B cell (primary cell): ENCODE data around the gene ARID3B. TPM values are rescaled to one million over a fixed set of nuclear protein-coding genes. Genes with fewer than 3 reads are reported as not detected.

Source experiments
- ATAC-seq: fragments of 200-7000 bp; cut with Tn5 transposase; one replicate; pipeline ENCODE4 v1.10.0; 2021; ENCODE audit warnings: low read depth, mild to moderate bottlenecking, moderate number of reproducible peaks, moderate library complexity
- CTCF ChIA-PET: fragments of 350-600 bp; sonication (Branson Sonifier 250); formaldehyde crosslinking; loops from one replicate; lab custom pipeline; 2021; ENCODE audit warnings: antibody characterized with exemption, inconsistent platforms; lab: Charles Lee
- POLR2A ChIA-PET: fragments of 350-600 bp; sonication (Branson Sonifier 250); formaldehyde crosslinking; loops from one replicate; lab custom pipeline; 2021; ENCODE audit warnings: antibody characterized with exemption; lab: Charles Lee
- DNase-seq: peaks from one replicate; pipeline ENCODE4 v3.0.0; 2013
- H2AFZ ChIP-seq: 2 replicates; pipeline ENCODE4 v1.6.1; 2012; ENCODE audit warnings: mild to moderate bottlenecking, low read depth, low read length; ENCODE audit not compliant: insufficient read depth, poor library complexity, severe bottlenecking
- H3K27ac ChIP-seq, 2 donors: 1 replicate in 1 of 2; 2 replicates in 1 of 2; pipeline ENCODE4 v1.5.1; 2012 to 2013; ENCODE audit warnings: low read length in 2 of 2, mild to moderate bottlenecking in 2 of 2, moderate library complexity in 1 of 2
- H3K27me3 ChIP-seq, 4 experiments: fragments of 200-600 bp in 1 of 4; sonication (generic) in 1 of 4; replicated peaks in 1 of 4; 1 replicate in 2 of 4; 2 replicates in 2 of 4; pipeline versions ENCODE4 v1.6.1 to v1.7.0; 2013 to 2016; ENCODE audit warnings: low read length in 3 of 4, mild to moderate bottlenecking in 2 of 4, mixed read lengths in 1 of 4, moderate library complexity in 1 of 4; ENCODE audit not compliant: insufficient read depth in 4 of 4, control insufficient read depth in 3 of 4; ENCODE audit errors: control extremely low read depth in 1 of 4
- H3K36me3 ChIP-seq, 2 experiments: replicated peaks in 1 of 2; 1 replicate in 1 of 2; 2 replicates in 1 of 2; pipeline versions ENCODE4 v1.6.1 to v1.7.1; 2013; ENCODE audit warnings: low read length in 1 of 2; ENCODE audit not compliant: insufficient read depth in 2 of 2, control insufficient read depth in 1 of 2; ENCODE audit errors: control extremely low read depth in 1 of 2, extremely low read depth in 1 of 2
- H3K4me1 ChIP-seq, 2 donors: fragments of 200-600 bp in 1 of 2; sonication (generic) in 1 of 2; 1 replicate in 1 of 2; 2 replicates in 1 of 2; pipeline versions ENCODE4 v1.5.1 to v1.6.1; 2013 to 2017; ENCODE audit warnings: low read length in 2 of 2; ENCODE audit not compliant: control insufficient read depth in 2 of 2, insufficient read depth in 2 of 2
- H3K4me2 ChIP-seq: replicated peaks from 2 replicates; pipeline ENCODE3; 2012; ENCODE audit warnings: mild to moderate bottlenecking, low read depth, low read length; ENCODE audit not compliant: poor library complexity, severe bottlenecking
- H3K4me3 ChIP-seq, 5 experiments: fragments of 200-600 bp in 1 of 5; sonication (generic) in 1 of 5; 1 replicate in 3 of 5; 2 replicates in 2 of 5; pipeline versions ENCODE4 v1.5.1 to v1.7.0; 2011 to 2016; ENCODE audit warnings: low read length in 4 of 5, mild to moderate bottlenecking in 4 of 5, low read depth in 2 of 5, control low read depth in 1 of 5, moderate library complexity in 1 of 5; ENCODE audit not compliant: insufficient read depth in 1 of 5; ENCODE audit errors: control extremely low read depth in 1 of 5, extremely low read depth in 1 of 5
- H3K79me2 ChIP-seq: fragments of 200-600 bp; sonication (generic); one replicate; pipeline ENCODE4 v1.6.0; 2016; ENCODE audit warnings: low read length; ENCODE audit not compliant: control insufficient read depth, insufficient read depth
- H3K9ac ChIP-seq: fragments of 200-600 bp; sonication (generic); 2 replicates; pipeline ENCODE4 v1.6.1; 2017; ENCODE audit warnings: mild to moderate bottlenecking, low read length, moderate library complexity
- H3K9me3 ChIP-seq, 3 donors: one replicate each; pipeline versions ENCODE4 v1.6.1 to v1.7.1; 2013; ENCODE audit warnings: low read length in 2 of 3; ENCODE audit not compliant: control insufficient read depth in 2 of 3, insufficient read depth in 1 of 3; ENCODE audit errors: control extremely low read depth in 1 of 3
- H4K20me1 ChIP-seq: 2 replicates; pipeline ENCODE4 v1.6.0; 2012; ENCODE audit warnings: mild to moderate bottlenecking, low read length; ENCODE audit not compliant: insufficient read depth, control insufficient read depth, poor library complexity, severe bottlenecking
- H3K27ac Mint-ChIP-seq: one replicate; pipeline ENCODE4 v1.8.0; 2021; ENCODE audit warnings: mixed read lengths
- H3K27me3 Mint-ChIP-seq: one replicate; pipeline ENCODE4 v1.8.0; 2021; ENCODE audit warnings: mixed read lengths
- H3K4me1 Mint-ChIP-seq: one replicate; pipeline ENCODE4 v1.8.0; 2021; ENCODE audit warnings: mixed read lengths
- H3K4me3 Mint-ChIP-seq: one replicate; pipeline ENCODE4 v1.8.0; 2021; ENCODE audit warnings: mixed read lengths
- H3K9me3 Mint-ChIP-seq: one replicate; pipeline ENCODE4 v1.8.0; 2022; ENCODE audit warnings: mixed read lengths; ENCODE audit not compliant: insufficient read depth
- EZH2 ChIP-seq: IDR thresholded peaks from 2 replicates; pipeline ENCODE4 v1.6.1; 2012; ENCODE audit warnings: borderline replicate concordance, low read depth, mild to moderate bottlenecking, moderate library complexity, low read length; ENCODE audit not compliant: insufficient read depth, poor library complexity, severe bottlenecking
- WGBS: methylation state at CpG from one replicate; pipeline ENCODE4 v1.1.5; 2013; ENCODE audit warnings: missing lambda C conversion rate; ENCODE audit not compliant: insufficient coverage; 5-methylcytosine and 5-hydroxymethylcytosine counted together
- intact Hi-C: fragments of 100-400 bp; cut with micrococcal nuclease; formaldehyde crosslinking; loops from one replicate; pipeline ENCODE4 v1.10.0; 2022
- polyA plus RNA-seq: library from polyadenylated mRNA; depleted of rRNA; stranded (reverse); fragments of >200 nt; gene quantifications from 2 replicates; pipeline ENCODE4 v1.2.3, GENCODE V29; 2012
- total RNA-seq, 2 donors: library from RNA; stranded (reverse); fragments of 120-200 nt in 1 of 2; gene quantifications; 1 replicate in 1 of 2; 2 replicates in 1 of 2; pipeline versions ENCODE4 v1.2.3 to v1.2.4, GENCODE V29; 2013 to 2022
- TF ChIP-seq, protein P1 (sequence below): fragments of 200-600 bp; IDR thresholded peaks from one replicate; pipeline ENCODE4 v1.8.0; 2022; ENCODE audit warnings: antibody characterized with exemption, mild to moderate bottlenecking

Gene ARID3B
- total and polyA plus RNA-seq, 2 donors (not counting 1 experiment from before 2014, with no cell fraction given) = 23.0 to 31.0 TPM

DNA sequence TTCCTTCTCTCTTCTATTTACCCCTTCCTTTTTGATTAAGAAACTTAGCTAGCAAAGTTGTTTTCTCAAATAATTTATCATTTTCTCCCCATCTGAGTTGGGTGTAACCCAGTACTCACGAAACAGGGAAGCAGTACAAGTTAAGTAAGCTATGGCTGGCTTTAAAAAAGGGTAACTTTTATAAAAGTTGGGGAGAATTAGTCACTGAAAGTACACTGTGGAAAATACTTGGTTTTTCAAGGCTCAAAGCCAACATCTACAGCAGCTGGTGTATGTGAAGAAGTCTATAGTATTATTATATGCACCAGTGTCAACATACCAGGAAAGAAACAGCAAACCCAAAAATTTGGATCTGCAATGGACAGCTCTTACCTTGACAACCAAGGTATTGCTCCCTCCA, 100.1 kb downstream of the ARID3B start:
- POLR2A ChIA-PET = no interaction called here
- Mint-ChIP-seq H3K4me3 (no peak overlapping the region), H3K27ac (no peak overlapping the region), H3K27me3 (no peaks in the 10 kb centered on the region), H3K4me1 (no peaks in the 10 kb centered on the region), H3K9me3 (no peaks in the 10 kb centered on the region)
- ATAC-seq (no peak), DNase-seq (no peak)
- Histone ChIP-seq H3K4me1 (no peaks in the 10 kb centered on the region), H3K36me3 (peaks cover 0 to 74% of the 10 kb centered on the region in 2 experiments), H3K9me3 (no peaks in the 10 kb centered on the region), H4K20me1 (peaks cover 10% of the 10 kb centered on the region), H3K27me3 (no peaks in the 10 kb centered on the region), H3K4me2 (no peak overlapping the region), H3K79me2 (peaks cover 5% of the 10 kb centered on the region), H2AFZ (no peak overlapping the region), H3K27ac (no peak overlapping the region), H3K4me3 (no peak overlapping the region), H3K9ac (no peak overlapping the region)
- intact Hi-C loops = no loop called here
- TF ChIP-seq EZH2 = no peak
- TF ChIP-seq, protein P1, sequence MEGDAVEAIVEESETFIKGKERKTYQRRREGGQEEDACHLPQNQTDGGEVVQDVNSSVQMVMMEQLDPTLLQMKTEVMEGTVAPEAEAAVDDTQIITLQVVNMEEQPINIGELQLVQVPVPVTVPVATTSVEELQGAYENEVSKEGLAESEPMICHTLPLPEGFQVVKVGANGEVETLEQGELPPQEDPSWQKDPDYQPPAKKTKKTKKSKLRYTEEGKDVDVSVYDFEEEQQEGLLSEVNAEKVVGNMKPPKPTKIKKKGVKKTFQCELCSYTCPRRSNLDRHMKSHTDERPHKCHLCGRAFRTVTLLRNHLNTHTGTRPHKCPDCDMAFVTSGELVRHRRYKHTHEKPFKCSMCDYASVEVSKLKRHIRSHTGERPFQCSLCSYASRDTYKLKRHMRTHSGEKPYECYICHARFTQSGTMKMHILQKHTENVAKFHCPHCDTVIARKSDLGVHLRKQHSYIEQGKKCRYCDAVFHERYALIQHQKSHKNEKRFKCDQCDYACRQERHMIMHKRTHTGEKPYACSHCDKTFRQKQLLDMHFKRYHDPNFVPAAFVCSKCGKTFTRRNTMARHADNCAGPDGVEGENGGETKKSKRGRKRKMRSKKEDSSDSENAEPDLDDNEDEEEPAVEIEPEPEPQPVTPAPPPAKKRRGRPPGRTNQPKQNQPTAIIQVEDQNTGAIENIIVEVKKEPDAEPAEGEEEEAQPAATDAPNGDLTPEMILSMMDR = no peak
- CTCF ChIA-PET = interaction anchor here (1.6 to 23.4 kb wide), 4 partner anchors 9 to 269 kb away, joined by 4 to 596 read pairs (median 194); partner anchors contain the start of genes CLK3 and CSK
- no CpG with 5 or more reads among the region's 1 CpG for WGBS

DNA sequence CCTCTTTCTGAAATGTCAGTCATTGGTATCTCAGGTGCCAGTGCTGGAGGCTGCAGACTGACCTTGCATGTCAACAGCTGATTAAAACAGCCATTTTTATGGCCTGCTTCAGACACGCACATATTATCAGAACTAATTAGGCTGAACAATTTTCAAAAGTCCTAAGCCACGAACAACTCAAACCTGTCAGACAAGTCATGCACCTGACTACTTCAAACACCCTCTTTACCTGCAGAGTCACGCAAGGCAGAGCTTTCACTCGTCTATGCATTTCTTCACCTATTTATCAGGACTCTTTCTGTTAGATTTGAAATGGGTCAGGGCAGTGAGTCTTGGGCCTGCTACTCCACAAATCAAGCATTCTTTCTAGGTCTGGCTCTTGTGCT, 101.3 kb downstream of the ARID3B start:
- H3K27me3 ChIP-seq = no peaks in the 10 kb centered on the region
- ChIA-PET CTCF (interaction anchor here (1.1 to 23.4 kb wide), 2 partner anchors 12 to 128 kb away, joined by 4 to 596 read pairs; partner anchors contain the start of gene CSK), POLR2A (no interaction called here)
- TF ChIP-seq EZH2 = no peak
- TF ChIP-seq, protein P1 = no peak
- H3K4me3 ChIP-seq = no peak overlapping the region
- Mint-ChIP-seq H3K27ac (peak overlapping the region; percentile 21), H3K4me1 (peaks cover 2% of the 10 kb centered on the region), H3K4me3 (no peak overlapping the region), H3K9me3 (no peaks in the 10 kb centered on the region), H3K27me3 (no peaks in the 10 kb centered on the region)
- no peak for ATAC-seq
- peaks cover 14% of the 10 kb centered on the region for H3K79me2 ChIP-seq
- H3K36me3 ChIP-seq = peaks cover 0 to 63% of the 10 kb centered on the region in 2 experiments
- no peak overlapping the region for H3K4me2 ChIP-seq
- H2AFZ ChIP-seq = no peak overlapping the region
- no peaks in the 10 kb centered on the region for H3K9me3 ChIP-seq
- peaks cover 17% of the 10 kb centered on the region for H4K20me1 ChIP-seq
- H3K9ac ChIP-seq = no peak overlapping the region
- intact Hi-C loops = no loop called here
- DNase-seq = no peak
- 100% methylated on average over 3 of the region's 4 CpGs for WGBS
- H3K4me1 ChIP-seq = no peaks in the 10 kb centered on the region
- no peak overlapping the region for H3K27ac ChIP-seq
